Cardiac muscle cell (in vitro differentiated cells and primary cell): ENCODE results near the gene HENMT1. TPM values are rescaled to one million over a fixed set of nuclear protein-coding genes. Genes with fewer than 3 reads are reported as not detected.
A peak's percentile ranks its signal among the peaks of the same experiment; 100 is the strongest.
"Not testable (repeated sequence)": the region's sequence is repeated elsewhere in the genome, so short reads cannot be mapped to it uniquely, and the experiment has no call there.

ENCODE experiments used
- DNase-seq, 2 donors: peaks; one replicate each; pipeline versions ENCODE4 v3.0.0 to v3.0.0-alpha.2; 2010 to 2017; ENCODE audit warnings: low read depth in 1 of 2, low spot score in 1 of 2
- H3K27ac ChIP-seq: fragments of 200-600 bp; sonication (generic); 2 replicates; pipeline ENCODE4 v1.5.1; 2016
- H3K27me3 ChIP-seq: fragments of 200-600 bp; sonication (generic); 2 replicates; pipeline ENCODE4 v1.6.0; 2016; ENCODE audit warnings: control low read depth
- H3K36me3 ChIP-seq: fragments of 200-600 bp; sonication (generic); 2 replicates; pipeline ENCODE4 v1.5.1; 2016; ENCODE audit warnings: control low read depth
- H3K4me1 ChIP-seq: fragments of 200-600 bp; sonication (generic); 2 replicates; pipeline ENCODE4 v1.8.1; 2017; ENCODE audit warnings: low read depth, mild to moderate bottlenecking, mixed run types
- H3K4me3 ChIP-seq: fragments of 200-600 bp; sonication (generic); 2 replicates; pipeline ENCODE4 v1.5.1; 2016; ENCODE audit warnings: mild to moderate bottlenecking
- H3K9me3 ChIP-seq: fragments of 200-600 bp; sonication (generic); 2 replicates; pipeline ENCODE4 v1.5.1; 2017; ENCODE audit warnings: low read depth, mild to moderate bottlenecking, control low read depth
- CTCF ChIP-seq: IDR thresholded peaks from 2 replicates; pipeline ENCODE4 v1.5.1; 2012; ENCODE audit warnings: low read depth, mild to moderate bottlenecking, low read length
- polyA plus RNA-seq: library from polyadenylated mRNA; unstranded; fragments of >200 nt; fragmentation: Nextera tagmentation; extraction: Ambion mirVana; gene quantifications from 2 replicates; pipeline ENCODE4 v1.2.1, GENCODE V29; 2016
- total RNA-seq: library from RNA; depleted of rRNA; stranded (reverse); fragments of >200 nt; gene quantifications from 2 replicates; pipeline ENCODE4 v1.2.3, GENCODE V29; 2016

HENMT1 gene
- total and polyA plus RNA-seq, 2 experiments from 2014 or later, result 1.1 to 1.9 TPM

- Histone ChIP-seq H3K36me3 (peaks cover 20% of the 10 kb centered on the region), H3K4me1 (peaks cover 22% of the 10 kb centered on the region), H3K4me3 (peak within 1 kb of the TSS; percentile 92), H3K9me3 (no peaks in the 10 kb centered on the region), H3K27ac (peak within 1 kb of the TSS; percentile 99), H3K27me3 (no peaks in the 10 kb centered on the region)
- DNase-seq, result peak; percentile 94 to 95
- TF ChIP-seq CTCF, result peak; percentile 4
Observed at GRCh38 chr1:108691942-108692723, 31.2 kb upstream of the HENMT1 start, which contains the start of gene PRPF38B. Gene PRPF38B (plus strand): TSS chr1:108692310. CDS start chr1:108692592, 282 bp downstream.

GRCh38 chr1:108691128-108691941, 30.4 kb upstream of the HENMT1 start:
- TF ChIP-seq CTCF, result no peak
- Histone ChIP-seq H3K27me3 (no peaks in the 10 kb centered on the region), H3K9me3 (no peaks in the 10 kb centered on the region), H3K36me3 (peaks cover 12% of the 10 kb centered on the region), H3K27ac (peak overlapping the region; percentile 99), H3K4me3 (peak overlapping the region; percentile 92), H3K4me1 (peaks cover 22% of the 10 kb centered on the region)
- DNase-seq, result no peak

GRCh38 chr1:108686614-108687313, 25.9 kb upstream of the HENMT1 start:
- no peak overlapping the region for H3K4me3 ChIP-seq
- H3K27ac ChIP-seq, result no peak overlapping the region
- H3K27me3 ChIP-seq, result no peaks in the 10 kb centered on the region
- DNase-seq, result peak in 1 of 2 donors; percentile 46
- H3K9me3 ChIP-seq, result no peaks in the 10 kb centered on the region
- no peaks in the 10 kb centered on the region for H3K36me3 ChIP-seq
- no peak for TF ChIP-seq CTCF
- H3K4me1 ChIP-seq, result peaks cover 6% of the 10 kb centered on the region

GRCh38 chr1:108685529-108685928, 24.6 kb upstream of the HENMT1 start:
- H3K9me3 ChIP-seq, result no peaks in the 10 kb centered on the region
- H3K4me1 ChIP-seq, result no peaks in the 10 kb centered on the region
- H3K27me3 ChIP-seq, result no peaks in the 10 kb centered on the region
- H3K36me3 ChIP-seq, result no peaks in the 10 kb centered on the region
- no peak for DNase-seq
- TF ChIP-seq CTCF, result no peak
- H3K4me3 ChIP-seq, result no peak overlapping the region
- no peak overlapping the region for H3K27ac ChIP-seq

GRCh38 chr1:108681701-108682100, 20.8 kb upstream of the HENMT1 start:
- not testable (repeated sequence) for H3K27me3 ChIP-seq, H3K36me3 ChIP-seq, H3K4me1 ChIP-seq, H3K4me3 ChIP-seq, H3K9me3 ChIP-seq
- H3K27ac ChIP-seq, result peak overlapping the region; percentile 79
- DNase-seq, result peak; percentile 32 to 40
